GM12891 (cell line): ENCODE results near the gene MRAS.

Experiments
- POLR2A ChIP-seq: IDR thresholded peaks from 2 replicates; pipeline ENCODE4 v1.6.1; 2011; ENCODE audit warnings: low read depth, low read length, control low read depth
- POLR2AphosphoS5 ChIP-seq: IDR thresholded peaks from 2 replicates; pipeline ENCODE4 v1.6.1; 2011; ENCODE audit warnings: low read depth, low read length, control low read depth
- TAF1 ChIP-seq: IDR thresholded peaks from 2 replicates; pipeline ENCODE4 v1.6.1; 2011; ENCODE audit warnings: low read depth, low read length, control low read depth

- TF ChIP-seq POLR2AphosphoS5 (no peak), POLR2A (no peak), TAF1 (no peak)
Measured at GRCh38 chr3:138407236-138407907, 59.0 kb downstream of the MRAS start.
